Neural progenitor cell (in vitro differentiated cells): Measurements from ENCODE around the gene RNF13. TPM values are rescaled to one million over a fixed set of nuclear protein-coding genes. Genes with fewer than 3 reads are reported as not detected.

Experiments used
- DNase-seq: peaks from one replicate; pipeline ENCODE4 v3.0.0-alpha.2; 2016; ENCODE audit warnings: low spot score
- H2AFZ ChIP-seq: fragments of 200-600 bp; sonication (generic); replicated peaks from 2 replicates; pipeline ENCODE4 v1.6.1; 2016; ENCODE audit warnings: antibody characterized with exemption
- H3F3A ChIP-seq: fragments of 200-600 bp; sonication (generic); 2 replicates; pipeline ENCODE4 v1.6.1; 2016; ENCODE audit warnings: antibody characterized with exemption, low read depth
- H3K27ac ChIP-seq: fragments of 200-600 bp; sonication (generic); 2 replicates; pipeline ENCODE4 v1.5.1; 2016; ENCODE audit warnings: mild to moderate bottlenecking
- H3K27me3 ChIP-seq: fragments of 200-600 bp; sonication (generic); 2 replicates; pipeline ENCODE4 v1.6.1; 2016; ENCODE audit warnings: mild to moderate bottlenecking, moderate library complexity
- H3K36me3 ChIP-seq: fragments of 200-600 bp; sonication (generic); 2 replicates; pipeline ENCODE4 v1.5.1; 2016
- H3K4me1 ChIP-seq: fragments of 200-600 bp; sonication (generic); 2 replicates; pipeline ENCODE4 v1.6.1; 2016; ENCODE audit warnings: mixed run types
- H3K4me2 ChIP-seq: fragments of 200-600 bp; sonication (generic); 2 replicates; pipeline ENCODE4 v1.6.1; 2016
- H3K4me3 ChIP-seq: fragments of 200-600 bp; sonication (generic); 2 replicates; pipeline ENCODE4 v1.5.1; 2016
- H3K79me2 ChIP-seq: fragments of 200-600 bp; sonication (generic); 2 replicates; pipeline ENCODE4 v1.6.1; 2016; ENCODE audit warnings: low read depth
- H3K9ac ChIP-seq: fragments of 200-600 bp; sonication (generic); 2 replicates; pipeline ENCODE4 v1.6.1; 2016
- H3K9me3 ChIP-seq: fragments of 200-600 bp; sonication (generic); 2 replicates; pipeline ENCODE4 v1.5.1; 2016; ENCODE audit warnings: low read depth
- H4K20me1 ChIP-seq: fragments of 200-600 bp; sonication (generic); 2 replicates; pipeline ENCODE4 v1.6.1; 2016; ENCODE audit warnings: low read depth
- H3K27ac Mint-ChIP-seq: 3 replicates; pipeline ENCODE4 v1.8.0; 2021; ENCODE audit warnings: mixed read lengths
- H3K27me3 Mint-ChIP-seq: 2 replicates; pipeline ENCODE4 v1.8.0; 2022; ENCODE audit warnings: low read depth, mild to moderate bottlenecking, inconsistent platforms, moderate library complexity, mixed read lengths; ENCODE audit not compliant: insufficient read depth
- H3K36me3 Mint-ChIP-seq: 3 replicates; pipeline ENCODE4 v1.8.0; 2021; ENCODE audit warnings: mixed read lengths
- H3K4me1 Mint-ChIP-seq: 3 replicates; pipeline ENCODE4 v1.8.0; 2021; ENCODE audit warnings: mixed read lengths
- H3K4me3 Mint-ChIP-seq: 3 replicates; pipeline ENCODE4 v1.8.0; 2021; ENCODE audit warnings: mild to moderate bottlenecking, moderate library complexity, mixed read lengths
- H3K9me3 Mint-ChIP-seq: 3 replicates; pipeline ENCODE4 v1.8.0; 2020; ENCODE audit warnings: mixed read lengths
- EZH2 ChIP-seq: fragments of 200-600 bp; sonication (generic); IDR thresholded peaks from 2 replicates; pipeline ENCODE4 v1.6.1; 2017; ENCODE audit warnings: antibody characterized with exemption, mild to moderate bottlenecking, moderate library complexity
- EZH2phosphoT487 ChIP-seq: fragments of 200-600 bp; sonication (generic); IDR thresholded peaks from 2 replicates; pipeline ENCODE4 v1.6.1; 2017; ENCODE audit warnings: antibody characterized with exemption
- total RNA-seq: library from RNA; depleted of rRNA; stranded (reverse); fragments of >200 nt; gene quantifications from 2 replicates; pipeline ENCODE4 v1.2.3, GENCODE V29; 2015; ENCODE audit warnings: low replicate concordance
- TF ChIP-seq, protein P1 (sequence below): fragments of 200-600 bp; sonication (generic); IDR thresholded peaks from 2 replicates; pipeline ENCODE4 v1.5.1; 2017; ENCODE audit warnings: antibody characterized with exemption, mild to moderate bottlenecking

The RNF13 gene
- total RNA-seq, 1 donor from 2014 or later = 45.2 TPM

DNA sequence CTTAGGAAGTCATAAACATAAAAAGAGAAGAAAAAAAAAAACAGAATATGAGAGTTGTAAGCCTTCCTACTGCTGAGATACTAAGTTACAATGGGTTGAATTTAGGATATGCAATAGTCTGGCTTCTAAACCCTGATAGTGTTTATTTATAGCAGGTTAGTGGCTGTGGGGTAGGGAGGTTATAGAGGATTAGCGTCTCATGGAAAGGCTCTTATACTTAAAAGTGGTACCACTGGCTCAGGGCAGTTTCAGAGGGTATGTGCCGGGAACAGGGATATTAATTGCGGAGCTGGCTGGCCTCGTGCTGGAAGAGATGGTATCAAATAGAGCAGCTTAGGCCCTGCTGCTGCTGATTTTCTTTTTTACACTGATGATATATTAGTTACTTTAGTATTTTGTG, 96.9 kb downstream of the RNF13 start:
- Histone ChIP-seq H3K9ac (no peak overlapping the region), H3K9me3 (no peaks in the 10 kb centered on the region), H3K27me3 (no peaks in the 10 kb centered on the region), H2AFZ (no peak overlapping the region), H4K20me1 (peaks cover 8% of the 10 kb centered on the region), H3K4me2 (no peak overlapping the region), H3K79me2 (no peaks in the 10 kb centered on the region), H3K36me3 (no peaks in the 10 kb centered on the region), H3K4me3 (no peak overlapping the region), H3K4me1 (no peaks in the 10 kb centered on the region), H3K27ac (no peak overlapping the region), H3F3A (peaks cover 6% of the 10 kb centered on the region)
- TF ChIP-seq EZH2phosphoT487 = no peak
- TF ChIP-seq, protein P1, sequence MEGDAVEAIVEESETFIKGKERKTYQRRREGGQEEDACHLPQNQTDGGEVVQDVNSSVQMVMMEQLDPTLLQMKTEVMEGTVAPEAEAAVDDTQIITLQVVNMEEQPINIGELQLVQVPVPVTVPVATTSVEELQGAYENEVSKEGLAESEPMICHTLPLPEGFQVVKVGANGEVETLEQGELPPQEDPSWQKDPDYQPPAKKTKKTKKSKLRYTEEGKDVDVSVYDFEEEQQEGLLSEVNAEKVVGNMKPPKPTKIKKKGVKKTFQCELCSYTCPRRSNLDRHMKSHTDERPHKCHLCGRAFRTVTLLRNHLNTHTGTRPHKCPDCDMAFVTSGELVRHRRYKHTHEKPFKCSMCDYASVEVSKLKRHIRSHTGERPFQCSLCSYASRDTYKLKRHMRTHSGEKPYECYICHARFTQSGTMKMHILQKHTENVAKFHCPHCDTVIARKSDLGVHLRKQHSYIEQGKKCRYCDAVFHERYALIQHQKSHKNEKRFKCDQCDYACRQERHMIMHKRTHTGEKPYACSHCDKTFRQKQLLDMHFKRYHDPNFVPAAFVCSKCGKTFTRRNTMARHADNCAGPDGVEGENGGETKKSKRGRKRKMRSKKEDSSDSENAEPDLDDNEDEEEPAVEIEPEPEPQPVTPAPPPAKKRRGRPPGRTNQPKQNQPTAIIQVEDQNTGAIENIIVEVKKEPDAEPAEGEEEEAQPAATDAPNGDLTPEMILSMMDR = no peak
- TF ChIP-seq EZH2 = no peak
- DNase-seq = no peak
- Mint-ChIP-seq H3K4me1 (peaks cover 20% of the 10 kb centered on the region), H3K9me3 (no peaks in the 10 kb centered on the region), H3K27ac (peak overlapping the region; percentile 51), H3K4me3 (no peak overlapping the region), H3K27me3 (peaks cover 2% of the 10 kb centered on the region), H3K36me3 (no peaks in the 10 kb centered on the region)

DNA sequence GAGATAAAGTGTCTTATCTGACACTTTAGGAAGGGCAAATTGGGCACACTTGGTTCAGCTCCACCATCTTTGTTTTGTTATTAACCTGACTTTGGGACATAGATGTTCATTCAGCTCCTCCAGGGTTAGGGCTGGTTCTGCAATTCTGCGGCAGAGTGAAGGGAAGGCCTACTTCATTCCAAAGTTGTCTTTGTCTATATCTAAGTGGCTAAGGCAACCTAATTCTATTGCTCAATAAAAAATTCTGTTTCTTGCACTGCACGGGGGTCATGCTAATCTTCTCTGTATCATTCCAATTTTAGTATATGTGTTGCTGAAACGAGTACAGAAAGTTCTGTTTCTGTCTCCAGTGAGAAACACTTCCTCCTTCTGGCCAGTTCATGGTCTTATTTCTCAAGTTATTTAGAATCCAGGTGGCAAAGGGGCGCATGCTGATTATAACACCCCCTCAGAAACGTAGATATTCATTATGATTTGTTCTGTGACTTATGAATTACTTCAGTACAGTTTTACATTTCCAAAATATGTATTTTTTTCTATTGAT, 104.2 kb downstream of the RNF13 start:
- H3K4me3 Mint-ChIP-seq = no peak overlapping the region
- peaks cover 7% of the 10 kb centered on the region for H3K36me3 Mint-ChIP-seq
- Histone ChIP-seq H3K79me2 (no peaks in the 10 kb centered on the region), H3F3A (no peaks in the 10 kb centered on the region), H3K9me3 (no peaks in the 10 kb centered on the region), H2AFZ (no peak overlapping the region), H3K4me3 (no peak overlapping the region), H3K4me1 (no peaks in the 10 kb centered on the region), H3K9ac (no peak overlapping the region), H3K27ac (no peak overlapping the region), H3K27me3 (no peaks in the 10 kb centered on the region), H3K4me2 (no peak overlapping the region), H3K36me3 (no peaks in the 10 kb centered on the region), H4K20me1 (no peaks in the 10 kb centered on the region)
- TF ChIP-seq, protein P1 = no peak
- TF ChIP-seq EZH2 = no peak
- TF ChIP-seq EZH2phosphoT487 = no peak
- no peak for DNase-seq
- no peaks in the 10 kb centered on the region for H3K27me3 Mint-ChIP-seq
- no peak overlapping the region for H3K27ac Mint-ChIP-seq
- no peaks in the 10 kb centered on the region for H3K9me3 Mint-ChIP-seq
- no peaks in the 10 kb centered on the region for H3K4me1 Mint-ChIP-seq

DNA sequence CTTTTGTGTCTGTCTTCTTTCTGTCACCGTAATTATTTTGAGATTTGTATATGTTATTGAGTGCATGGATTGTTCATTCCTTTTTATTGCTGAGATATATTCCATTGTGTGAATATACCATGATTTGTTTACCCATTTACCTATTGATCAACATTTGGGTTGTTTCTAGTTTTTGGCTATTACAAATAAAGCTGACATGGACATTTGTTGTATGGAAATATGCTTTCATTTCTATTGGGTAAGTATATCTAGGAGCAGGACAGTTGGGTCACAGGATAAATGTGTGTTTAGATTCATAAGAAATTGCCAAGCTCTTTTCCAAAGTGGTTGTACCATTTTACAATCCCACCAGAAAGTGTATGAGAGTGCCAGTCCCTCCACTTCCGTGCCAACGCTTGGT, 106.5 kb downstream of the RNF13 start:
- Mint-ChIP-seq H3K9me3 (no peaks in the 10 kb centered on the region), H3K27me3 (no peaks in the 10 kb centered on the region), H3K27ac (no peak overlapping the region), H3K36me3 (peaks cover 8% of the 10 kb centered on the region), H3K4me1 (no peaks in the 10 kb centered on the region), H3K4me3 (no peak overlapping the region)
- H3K27me3 ChIP-seq = no peaks in the 10 kb centered on the region
- no peaks in the 10 kb centered on the region for H3K4me1 ChIP-seq
- no peak overlapping the region for H2AFZ ChIP-seq
- H3F3A ChIP-seq = no peaks in the 10 kb centered on the region
- no peaks in the 10 kb centered on the region for H3K9me3 ChIP-seq
- no peak for DNase-seq
- TF ChIP-seq EZH2phosphoT487 = no peak
- no peak for TF ChIP-seq EZH2
- TF ChIP-seq, protein P1 = no peak
- H3K9ac ChIP-seq = no peak overlapping the region
- H3K4me2 ChIP-seq = no peak overlapping the region
- no peaks in the 10 kb centered on the region for H3K79me2 ChIP-seq
- no peaks in the 10 kb centered on the region for H4K20me1 ChIP-seq
- no peak overlapping the region for H3K4me3 ChIP-seq
- no peaks in the 10 kb centered on the region for H3K36me3 ChIP-seq
- no peak overlapping the region for H3K27ac ChIP-seq
